GM19035 (cell line): Measurements from ENCODE around the gene SCAPER.
"Not testable (repeated sequence)": the region's sequence is repeated elsewhere in the genome, so short reads cannot be mapped to it uniquely, and the experiment has no call there.

Experiments used
- ATAC-seq: cut with Tn5 transposase; IDR thresholded peaks from one replicate; pipeline ENCODE4 v1.9.1; 2021; ENCODE audit not compliant: unreplicated experiment

The SCAPER gene

DNA sequence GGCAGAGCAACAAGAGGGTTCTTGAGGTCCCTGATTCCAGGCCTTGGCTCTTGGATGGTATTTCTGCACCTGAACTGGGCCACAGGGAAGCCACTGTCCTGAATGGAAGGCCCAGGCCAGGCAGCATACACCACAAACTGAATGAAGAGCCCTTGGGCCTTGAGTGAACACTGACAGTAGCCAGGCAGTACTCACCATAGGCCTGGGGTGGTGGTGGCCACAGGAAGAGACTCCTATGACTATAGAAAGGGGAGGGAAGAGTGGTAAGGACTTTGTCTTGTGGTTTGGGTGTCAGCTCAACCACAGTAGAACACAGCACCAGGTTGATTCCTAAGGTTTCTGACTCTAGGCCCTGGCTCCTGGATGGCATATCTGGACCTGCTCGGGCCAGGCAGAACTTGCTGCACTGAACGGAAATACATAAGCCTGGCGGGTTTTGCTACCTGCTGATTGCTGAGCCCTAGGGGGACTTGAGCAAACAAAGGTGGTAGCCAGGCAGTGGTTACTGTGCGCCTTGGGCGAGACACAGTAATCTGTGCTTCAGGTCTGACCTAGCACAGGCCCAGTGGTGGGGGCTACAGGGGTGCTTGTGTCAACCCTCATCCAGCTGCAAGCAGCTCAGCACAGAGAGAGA lies 327.1 kb downstream of the SCAPER start:
- ATAC-seq, result no peak

DNA sequence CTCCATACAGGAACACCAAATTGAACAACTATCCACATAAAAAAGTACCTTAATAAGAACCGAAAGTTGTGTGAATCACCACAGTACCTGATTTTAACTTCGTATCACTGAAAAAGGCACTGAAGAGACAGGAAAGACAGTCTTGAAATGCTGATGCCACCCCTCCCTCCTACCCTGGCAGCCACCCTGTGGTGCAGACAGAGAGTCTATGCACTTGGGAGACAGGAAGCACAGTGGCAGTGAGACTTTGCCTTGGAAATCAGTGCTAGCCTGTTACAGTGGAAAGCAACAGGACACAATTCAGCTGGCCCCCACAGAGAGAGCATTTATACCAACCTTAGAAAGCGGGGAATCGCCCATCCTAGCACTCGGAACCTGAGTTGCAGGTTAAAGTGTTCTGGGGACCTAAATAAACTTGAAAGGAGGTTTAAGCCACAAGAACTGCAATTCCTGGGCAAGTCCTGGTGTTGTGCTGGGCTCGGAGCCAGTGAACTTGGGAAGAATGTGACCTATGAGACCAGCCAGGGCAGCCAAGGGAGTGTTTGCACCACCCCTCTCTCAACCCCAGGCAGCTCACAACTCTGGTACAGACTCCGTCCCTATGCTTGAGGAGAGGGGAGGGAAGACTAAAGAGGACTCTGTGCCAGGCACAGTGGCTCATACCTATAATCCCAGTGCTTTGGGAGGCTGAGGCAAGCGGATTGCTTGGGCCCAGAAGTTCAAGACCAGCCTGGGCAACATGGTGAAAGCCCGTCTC lies 328.4 kb downstream of the SCAPER start:
- no peak for ATAC-seq

DNA sequence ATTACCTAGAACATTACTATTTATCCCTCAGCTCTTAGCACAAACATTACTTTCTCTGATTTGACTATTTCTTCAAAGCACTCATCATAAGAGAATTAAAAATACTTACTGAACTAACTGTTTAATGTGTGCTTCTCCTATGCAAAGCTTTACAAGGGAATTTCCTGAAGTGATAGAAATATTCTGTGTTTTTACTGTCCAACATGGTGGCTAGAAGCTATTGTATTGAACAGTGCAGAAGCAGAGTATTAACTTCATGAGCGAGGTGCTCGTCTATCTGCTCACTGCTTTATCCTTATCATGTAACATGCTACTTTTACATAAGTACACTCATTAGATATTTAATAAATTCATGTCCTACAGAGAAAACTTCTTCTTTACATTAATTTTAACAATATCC lies 329.5 kb downstream of the SCAPER start:
- ATAC-seq, result no peak

DNA sequence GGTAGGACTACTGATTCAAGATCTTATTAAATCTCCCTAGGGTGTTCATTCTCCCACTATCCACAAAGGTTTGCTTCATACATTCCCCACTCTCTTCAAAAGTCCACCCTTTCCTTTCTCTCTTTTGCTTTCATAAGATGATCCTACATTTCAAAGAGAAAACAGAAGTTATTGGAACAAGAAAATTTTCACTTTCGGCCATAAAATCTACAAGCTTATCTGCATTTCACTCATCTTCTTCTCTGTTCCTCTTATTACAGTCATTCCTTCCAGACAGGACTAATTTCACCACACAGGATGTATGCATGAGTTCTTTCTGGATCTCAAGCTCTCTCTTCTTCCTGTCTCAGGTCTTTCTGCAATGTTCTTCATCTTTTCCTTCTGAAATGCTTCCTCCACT lies 329.9 kb downstream of the SCAPER start:
- peak; percentile 71 for ATAC-seq

DNA sequence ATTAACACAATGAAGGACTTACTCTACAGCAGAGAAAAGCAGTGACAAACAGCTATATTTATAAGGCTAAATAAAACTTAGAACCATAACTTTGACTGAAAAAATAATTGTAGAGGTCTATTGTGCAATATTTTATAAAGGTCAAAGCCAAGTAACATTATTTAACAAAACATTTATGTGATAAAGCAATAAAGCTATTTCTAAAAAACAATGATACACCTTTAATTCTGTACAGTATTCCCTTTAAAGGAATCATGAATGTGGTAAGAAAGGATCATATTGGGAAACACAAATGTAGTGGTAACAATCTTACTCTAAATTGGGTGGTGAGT lies 332.2 kb downstream of the SCAPER start:
- ATAC-seq, result no peak

DNA sequence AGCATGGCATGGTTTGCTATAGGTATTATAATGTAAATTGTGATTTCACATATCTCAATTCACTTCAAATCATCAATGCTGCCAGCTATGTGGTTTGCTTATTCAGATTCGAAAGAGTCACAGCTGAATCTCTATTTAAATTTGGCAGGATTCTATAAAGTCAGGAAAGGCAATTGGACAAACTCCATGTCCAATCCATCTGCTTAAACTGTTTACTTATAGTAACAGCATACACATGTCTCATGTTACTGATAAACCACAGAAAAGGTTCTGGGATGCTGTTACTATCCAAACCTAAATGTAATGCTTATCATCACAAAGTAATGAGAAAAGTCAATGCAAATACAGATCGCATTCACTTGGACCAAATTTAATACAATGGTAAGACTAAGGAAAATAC lies 338.9 kb downstream of the SCAPER start:
- no peak for ATAC-seq

DNA sequence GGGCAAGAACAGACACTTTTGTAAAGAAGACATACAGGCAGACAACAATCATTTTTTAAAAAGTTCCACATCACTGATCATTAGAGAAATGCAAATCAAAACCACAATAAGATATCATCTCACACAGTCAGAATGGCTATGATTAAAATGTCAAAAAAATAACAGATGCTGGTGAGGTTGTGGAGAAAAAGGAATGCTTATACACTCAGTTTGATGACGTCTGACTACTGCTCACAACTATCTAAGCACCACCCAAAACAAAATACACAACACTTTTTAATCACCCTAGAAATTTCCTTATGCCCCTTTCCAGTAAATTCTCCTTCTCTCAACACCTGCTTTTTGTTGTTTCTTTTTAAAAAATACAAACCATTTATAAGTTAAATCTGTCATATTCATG lies 339.8 kb downstream of the SCAPER start:
- no peak for ATAC-seq

DNA sequence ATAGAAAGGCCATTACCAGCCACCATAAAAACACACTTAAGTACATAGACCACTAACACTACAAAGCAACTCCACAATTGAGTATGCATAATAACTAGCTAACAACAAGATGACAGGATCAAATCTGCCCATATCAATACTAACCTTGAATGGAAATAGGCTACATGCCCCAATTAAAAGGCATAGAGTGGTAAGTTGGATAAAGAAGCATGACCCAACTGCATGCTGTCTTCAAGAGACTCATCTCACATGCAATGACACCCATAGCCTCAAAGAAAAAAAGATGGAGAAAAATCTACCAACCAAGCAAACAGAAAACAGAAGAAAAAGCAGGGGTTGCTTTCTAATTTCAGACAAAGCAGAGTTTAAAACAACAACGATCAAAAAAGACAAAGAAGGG lies 349.9 kb downstream of the SCAPER start:
- no peak for ATAC-seq

DNA sequence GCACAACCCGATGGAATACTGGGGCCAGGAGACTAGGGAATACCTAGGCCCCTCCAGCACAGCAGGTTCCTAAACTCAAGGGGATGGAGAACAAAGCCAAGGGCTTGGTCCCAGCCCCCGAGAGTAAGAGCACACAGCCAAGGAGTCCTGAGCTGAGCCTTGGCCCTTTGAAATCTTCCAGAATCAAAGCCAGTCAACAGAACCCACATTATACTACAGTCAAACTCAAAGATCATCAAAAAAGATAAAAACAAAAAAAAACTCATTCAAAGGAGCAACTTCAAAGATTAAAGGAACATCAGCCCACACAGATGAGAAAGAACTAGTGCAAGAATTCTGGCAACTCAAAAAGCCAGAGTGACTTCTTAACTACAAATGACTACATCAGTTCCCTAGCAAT lies 351.6 kb downstream of the SCAPER start:
- ATAC-seq, result no peak

DNA sequence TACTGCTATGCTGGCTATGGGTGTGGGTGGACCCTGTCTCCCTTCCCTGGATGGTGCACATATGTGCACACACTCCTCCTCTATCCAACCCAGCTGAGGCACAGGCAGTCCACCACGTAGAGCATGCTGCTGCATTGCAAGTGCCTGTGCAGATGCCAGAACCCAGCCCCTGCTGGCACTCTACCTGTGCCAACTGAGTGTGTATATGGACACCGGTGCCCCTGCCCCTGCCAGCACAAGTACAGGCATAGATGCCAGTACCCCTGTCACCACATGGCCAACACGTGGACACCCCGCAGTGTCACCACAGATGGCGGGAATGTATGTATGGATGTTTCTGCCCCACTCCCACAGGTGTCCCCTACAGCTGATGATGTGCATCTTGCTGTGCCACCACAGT lies 352.0 kb downstream of the SCAPER start:
- ATAC-seq, result no peak

DNA sequence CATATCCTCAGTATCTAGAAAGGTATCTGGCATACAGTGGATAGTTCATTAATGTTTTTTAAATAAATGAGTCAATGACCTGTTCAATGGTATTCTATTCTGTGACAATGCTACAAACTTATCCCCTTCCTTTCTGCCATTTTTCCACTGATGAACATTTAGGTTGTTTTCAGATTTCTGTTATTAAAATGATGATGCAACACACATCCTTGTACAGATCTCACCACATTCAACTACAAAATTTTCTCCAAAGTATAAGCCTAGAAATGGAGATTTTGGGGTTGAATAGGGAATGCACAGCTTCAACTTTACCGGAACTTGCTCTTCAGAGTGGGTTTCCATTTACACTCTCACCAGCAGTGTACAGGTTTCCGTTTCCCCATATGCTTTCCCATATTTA lies 358.3 kb downstream of the SCAPER start:
- no peak for ATAC-seq

DNA sequence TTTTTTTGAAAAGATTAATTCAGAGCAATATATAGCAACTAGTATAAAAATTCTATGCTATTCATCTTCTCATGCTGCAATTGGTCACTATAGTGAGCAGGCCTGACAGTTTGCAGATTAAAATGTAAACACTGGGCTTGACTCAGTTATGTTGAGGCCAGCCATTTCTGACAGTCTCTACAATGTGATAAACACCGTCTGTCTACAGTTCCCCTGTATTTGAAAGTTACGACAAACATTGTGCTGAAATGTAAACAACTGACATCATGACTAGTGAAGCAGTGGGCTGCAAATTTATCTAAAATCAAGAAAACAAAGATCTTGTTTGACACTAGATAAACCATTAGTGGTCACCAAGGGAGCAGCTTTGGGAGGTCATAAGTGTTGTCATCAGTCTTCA lies 371.1 kb downstream of the SCAPER start:
- ATAC-seq, result no peak

DNA sequence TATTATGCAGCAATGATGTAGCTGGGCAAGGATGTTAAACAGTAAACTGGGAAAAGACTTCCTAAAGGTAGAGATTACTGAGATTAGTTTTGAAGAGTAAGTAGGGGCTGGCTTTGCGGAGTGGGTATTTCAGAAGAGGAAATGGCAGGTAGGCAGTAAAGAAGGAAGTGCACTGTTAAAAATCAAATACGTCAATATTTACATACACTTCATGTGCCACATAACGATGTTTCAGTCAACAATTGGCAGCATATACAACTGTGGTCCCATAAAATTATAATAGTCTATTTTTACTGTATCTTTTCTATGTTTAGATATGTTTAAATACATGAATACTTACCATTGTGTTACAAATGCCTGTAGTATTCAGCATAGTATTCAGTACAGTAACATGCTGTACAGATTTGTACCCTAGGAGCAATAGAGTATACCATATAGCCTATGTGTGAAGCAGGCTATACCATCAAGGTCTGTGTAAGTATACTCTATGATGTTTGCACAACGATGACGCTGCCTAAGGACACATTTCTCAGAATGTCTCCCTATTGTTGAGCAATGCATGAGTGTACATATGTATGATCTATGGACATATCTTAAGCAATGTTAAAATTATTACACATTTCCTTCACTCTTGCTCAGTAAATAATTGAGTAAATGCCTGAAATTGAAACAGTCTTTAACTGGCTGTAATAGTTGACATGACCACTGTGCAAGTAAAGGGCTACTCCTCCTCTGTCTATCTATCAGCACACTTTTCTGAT lies 371.9 kb downstream of the SCAPER start:
- no peak for ATAC-seq

DNA sequence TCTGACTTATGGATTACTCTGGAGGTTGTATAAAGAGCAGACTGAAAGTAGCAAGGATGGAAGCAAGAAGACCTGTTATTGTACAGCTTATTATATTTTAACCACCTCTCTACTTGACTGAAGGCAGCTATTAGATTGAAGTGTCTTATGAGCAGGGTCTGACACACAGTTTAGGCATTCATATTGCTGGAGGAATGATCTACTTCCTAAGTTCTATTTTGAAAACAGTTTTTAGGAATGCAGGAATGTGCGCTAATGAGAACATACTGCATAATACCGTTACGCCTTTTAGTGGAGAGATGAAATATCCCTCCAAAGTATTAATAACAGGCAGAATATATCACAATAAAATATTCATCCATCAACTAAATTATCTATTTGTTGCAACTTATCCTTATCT lies 375.2 kb downstream of the SCAPER start:
- ATAC-seq, result no peak

DNA sequence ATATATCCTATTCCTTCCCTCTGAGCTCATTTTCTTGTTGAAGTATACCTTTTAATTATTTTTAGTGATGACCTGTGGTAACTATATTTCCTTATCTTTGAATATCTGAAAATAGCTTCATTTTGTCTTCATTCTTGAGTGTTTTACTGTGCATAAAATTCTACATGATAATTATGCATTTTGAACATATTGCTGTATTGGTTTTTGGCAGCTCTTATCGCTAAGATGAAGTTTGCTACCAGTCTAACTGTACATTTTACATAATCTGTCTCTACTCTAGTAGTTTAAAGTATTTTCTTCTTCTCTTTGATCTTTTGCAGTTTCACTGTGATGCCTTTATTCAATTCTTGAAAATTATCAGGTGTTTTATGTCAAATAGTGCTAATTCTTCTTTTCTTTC lies 379.0 kb downstream of the SCAPER start:
- ATAC-seq, result no peak

DNA sequence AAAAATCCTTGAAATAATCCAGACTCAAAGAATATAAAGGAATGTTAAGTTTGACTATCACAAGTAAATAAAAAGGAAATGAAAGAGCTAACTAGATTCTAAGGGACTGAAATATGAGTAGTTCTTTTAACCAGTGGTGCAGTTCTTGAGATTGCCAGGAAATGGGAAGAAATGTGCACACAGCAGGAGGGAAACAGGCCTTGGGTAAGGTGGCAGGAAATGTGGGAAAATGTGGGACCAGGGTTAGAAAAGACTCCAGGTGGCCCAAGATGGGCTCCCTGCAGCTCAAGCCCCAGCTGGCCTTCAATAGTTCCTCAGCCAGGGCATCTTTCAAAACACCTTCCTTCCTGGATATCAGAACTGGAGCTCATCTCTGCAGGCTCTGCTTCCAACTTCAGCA lies 387.2 kb downstream of the SCAPER start:
- ATAC-seq, result no peak

DNA sequence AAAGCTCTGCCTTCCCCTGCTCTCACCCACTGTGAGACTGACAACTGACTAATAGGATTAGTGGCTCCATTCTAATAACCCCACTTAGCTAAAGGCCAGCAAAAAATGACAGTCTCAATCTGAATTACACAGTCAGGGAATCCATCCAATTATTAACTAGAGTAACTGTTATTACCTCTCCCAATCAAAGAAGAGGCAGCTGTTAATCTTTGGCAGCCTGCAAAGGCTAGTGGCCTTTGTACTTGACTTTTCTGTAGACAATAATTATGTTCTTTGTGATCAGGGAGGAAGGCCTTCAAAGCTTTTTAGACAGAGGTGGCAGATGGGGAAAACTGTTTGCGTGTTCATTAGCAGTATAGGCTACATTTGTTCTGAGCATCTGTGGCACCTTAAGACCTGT lies 390.9 kb downstream of the SCAPER start:
- no peak for ATAC-seq

DNA sequence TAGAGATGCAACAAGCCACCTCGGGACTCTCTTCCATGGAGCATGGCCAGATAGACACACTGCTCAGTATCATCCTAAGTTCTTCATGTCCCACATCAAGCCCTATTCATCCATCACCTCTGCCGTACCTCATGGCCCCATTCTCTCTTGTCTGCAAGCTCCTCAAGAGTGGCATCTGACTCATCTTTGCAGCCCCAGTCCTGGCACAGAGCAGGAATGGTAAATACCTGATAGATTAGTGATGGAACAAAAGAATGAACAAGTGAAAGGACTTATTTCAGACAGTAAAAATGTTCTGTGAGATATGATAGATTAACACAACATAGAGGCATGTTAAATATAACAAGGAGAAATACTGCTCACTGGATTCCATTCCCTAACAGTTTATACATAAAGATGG lies 392.2 kb downstream of the SCAPER start:
- no peak for ATAC-seq

DNA sequence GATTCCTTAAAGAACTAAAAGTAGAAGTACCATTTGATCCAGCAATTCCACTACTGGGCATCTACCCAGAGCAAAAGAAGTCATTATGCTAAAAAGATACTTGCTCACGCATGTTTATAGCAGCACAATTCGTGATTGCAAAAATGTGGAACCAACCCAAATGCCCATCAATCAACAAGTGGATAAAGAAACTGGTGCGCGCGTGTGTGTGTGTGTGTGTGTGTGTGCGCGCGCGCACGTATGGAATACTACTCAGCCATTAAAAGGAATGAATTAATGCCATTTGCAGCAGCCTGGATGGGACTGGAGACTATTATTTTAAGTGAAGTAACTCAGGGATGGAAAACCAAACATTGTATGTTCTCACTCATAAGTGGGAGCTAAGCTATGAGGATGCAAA lies 394.5 kb downstream of the SCAPER start:
- not testable (repeated sequence) for ATAC-seq

DNA sequence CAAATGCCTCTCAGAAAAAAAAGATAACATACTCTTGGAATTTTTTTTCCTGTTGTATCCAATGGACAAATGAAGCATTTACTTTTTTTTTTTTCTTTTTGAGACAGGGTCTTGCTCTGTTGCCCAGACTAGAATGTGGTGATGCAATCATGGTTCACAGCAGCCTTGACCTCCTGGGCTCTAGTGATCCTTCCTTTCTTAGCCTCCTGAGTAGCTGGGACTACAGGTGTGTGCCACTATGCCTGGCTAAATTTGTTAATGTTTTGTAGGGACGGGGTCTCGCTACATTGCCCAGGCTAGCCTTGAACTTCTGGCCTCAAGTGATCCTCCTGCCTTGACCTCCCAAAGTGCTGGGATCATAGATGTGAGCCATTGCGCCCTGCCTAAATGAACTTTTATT lies 401.3 kb downstream of the SCAPER start:
- ATAC-seq, result no peak

DNA sequence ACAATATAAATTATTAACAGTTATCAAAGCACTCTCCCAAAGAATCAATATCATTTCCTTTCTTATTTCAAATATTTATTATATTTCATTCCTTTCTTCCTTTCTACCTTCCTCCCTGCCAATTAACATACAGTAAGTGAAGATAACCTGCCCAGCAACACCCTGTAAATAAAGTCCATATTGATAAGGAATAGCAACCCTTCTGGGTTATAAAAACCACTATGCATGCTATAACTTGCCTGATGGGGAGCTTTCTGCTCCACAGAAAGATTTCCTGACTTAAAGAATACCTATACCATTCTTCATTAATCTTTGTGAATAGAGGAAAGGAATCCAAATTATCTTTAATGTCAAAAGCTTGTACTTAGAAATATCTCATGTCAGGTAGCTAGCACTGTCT lies 402.0 kb downstream of the SCAPER start:
- no peak for ATAC-seq

DNA sequence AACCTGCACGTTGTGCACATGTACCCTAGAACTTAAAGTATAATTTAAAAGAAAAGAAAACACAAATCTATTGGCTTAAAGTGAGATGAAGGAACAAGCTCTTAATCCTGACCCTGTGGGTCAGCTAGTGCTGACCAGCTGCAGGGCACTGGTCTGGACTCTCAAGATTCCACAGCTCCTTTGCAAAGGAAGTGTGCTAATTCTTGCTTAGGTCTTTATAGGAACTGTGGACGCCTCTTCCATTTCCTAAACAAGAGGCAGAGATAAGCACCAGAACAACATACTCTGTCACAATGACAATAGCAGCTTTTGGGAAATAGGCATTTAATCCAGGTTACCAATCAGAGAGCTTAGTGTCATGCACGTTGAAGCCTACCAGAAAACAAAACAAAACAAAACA lies 402.5 kb downstream of the SCAPER start:
- ATAC-seq, result no peak
